EH (cell line): ENCODE measurements around the gene RALY.
A peak's percentile ranks its signal among the peaks of the same experiment; 100 is the strongest.
"Not testable (repeated sequence)": the region's sequence is repeated elsewhere in the genome, so short reads cannot be mapped to it uniquely, and the experiment has no call there.

ENCODE experiments used
- DNase-seq: peaks from one replicate; pipeline ENCODE4 v3.0.0-alpha.2; 2015; ENCODE audit warnings: low read depth

The RALY gene

DNA sequence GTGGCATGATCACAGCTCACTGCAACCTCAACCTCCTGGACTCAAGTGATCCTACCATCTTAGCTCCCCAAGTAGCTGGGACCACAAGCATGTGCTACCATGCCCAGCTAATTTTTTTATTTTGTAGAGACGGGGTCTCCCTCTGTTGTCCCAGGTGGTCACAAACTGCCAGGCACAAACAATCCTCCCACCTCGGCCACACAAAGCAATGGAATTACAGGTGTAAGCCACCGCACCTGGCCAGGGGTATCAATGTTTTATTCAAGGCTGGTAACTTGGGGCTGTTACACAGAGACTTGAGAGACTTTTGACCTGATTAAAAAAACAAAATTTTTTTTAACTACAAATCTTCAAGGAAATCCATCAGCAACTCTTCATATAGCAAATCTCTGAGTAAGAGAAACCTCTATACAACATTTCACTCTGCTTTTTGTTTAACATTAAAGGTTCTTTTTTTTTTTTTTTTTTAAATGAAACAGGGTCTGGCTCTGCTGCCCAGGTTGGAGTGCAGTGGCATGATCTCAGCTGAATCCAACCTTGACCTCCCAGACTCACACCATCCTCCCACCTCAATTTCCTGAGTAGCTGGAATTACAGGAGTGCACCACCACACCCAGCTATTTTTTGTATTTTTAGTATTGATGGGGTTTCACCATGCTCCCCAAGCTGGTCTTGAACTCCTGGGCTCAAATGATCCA is 112.4 kb downstream of the RALY start:
- no peak for DNase-seq

DNA sequence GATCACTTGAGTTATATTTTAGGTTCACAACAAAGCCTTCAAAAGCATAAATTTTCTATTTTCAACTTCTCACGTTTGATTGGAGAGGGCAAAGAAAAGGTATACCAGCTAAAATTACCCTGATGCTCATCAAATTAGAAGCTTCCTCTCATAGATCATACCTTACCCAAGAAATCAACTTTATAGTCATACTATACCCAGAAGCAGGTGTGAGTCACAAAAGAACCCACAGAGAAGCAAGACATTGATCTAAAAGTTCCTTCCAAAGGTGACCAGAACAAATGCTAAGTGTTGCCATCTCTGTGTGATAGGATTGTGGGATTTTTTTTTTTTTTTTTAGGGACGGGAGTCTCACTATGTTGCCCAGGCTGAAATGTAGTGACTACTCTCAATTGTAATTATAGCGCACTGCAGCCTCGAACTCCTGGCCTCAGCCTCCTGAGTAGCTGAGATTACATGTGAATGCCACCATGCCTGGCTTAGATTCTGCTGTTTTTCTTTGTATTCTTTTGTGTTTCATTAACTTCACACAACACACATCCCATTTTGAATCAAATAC is 115.0 kb downstream of the RALY start:
- no peak for DNase-seq

DNA sequence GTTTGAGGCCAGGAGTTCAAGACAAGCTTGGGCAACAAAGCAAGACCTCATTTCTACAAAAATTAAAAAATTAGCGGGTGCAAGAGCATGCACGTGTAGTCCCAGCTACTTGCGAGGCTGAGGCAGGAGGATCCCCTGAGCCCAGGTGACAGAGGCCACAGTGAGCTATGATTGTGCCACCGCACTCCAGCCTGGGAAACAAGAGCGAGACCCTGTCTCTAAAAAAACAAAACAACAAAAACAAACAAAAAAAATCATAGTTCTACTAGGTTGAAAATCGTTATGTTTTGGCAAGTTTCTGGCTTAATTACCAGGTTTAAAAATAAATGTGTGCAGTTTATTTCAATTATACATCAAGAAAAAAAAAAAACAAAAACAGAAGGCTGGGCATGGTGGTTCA is 115.7 kb downstream of the RALY start:
- DNase-seq: no peak

DNA sequence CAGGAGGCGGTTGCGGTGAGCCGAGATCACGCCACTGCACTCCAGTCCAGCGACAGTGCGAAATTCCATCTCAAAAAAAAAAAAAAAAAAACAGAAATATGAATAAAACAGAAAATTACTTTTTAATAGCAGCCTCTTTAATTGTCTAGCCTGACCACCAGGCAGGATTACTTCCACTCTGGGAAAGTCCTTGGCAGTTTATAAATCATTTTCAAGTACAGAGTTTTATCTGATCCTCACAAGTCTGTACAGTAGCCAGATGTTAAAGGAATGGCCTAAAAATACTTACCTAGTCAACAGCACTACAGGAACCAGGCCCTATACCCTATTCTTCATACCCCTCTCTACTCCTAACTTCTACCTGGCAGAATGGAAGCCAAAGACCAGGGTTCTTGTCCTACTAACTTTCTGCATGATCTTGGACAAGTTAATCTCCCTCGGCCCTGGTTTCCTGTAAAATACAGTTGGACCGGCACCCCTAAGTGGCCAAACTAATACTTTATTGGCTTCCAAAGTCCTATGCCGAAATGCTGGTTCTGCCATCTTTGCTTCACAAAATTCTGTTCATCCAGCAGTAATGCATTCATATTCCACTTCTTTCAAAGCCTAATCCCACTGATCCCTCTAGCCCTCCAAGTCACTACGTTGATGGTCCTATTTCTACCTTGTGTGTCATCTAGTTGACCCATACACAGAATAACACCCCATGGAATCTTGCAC is 116.5 kb downstream of the RALY start:
- DNase-seq: no peak

DNA sequence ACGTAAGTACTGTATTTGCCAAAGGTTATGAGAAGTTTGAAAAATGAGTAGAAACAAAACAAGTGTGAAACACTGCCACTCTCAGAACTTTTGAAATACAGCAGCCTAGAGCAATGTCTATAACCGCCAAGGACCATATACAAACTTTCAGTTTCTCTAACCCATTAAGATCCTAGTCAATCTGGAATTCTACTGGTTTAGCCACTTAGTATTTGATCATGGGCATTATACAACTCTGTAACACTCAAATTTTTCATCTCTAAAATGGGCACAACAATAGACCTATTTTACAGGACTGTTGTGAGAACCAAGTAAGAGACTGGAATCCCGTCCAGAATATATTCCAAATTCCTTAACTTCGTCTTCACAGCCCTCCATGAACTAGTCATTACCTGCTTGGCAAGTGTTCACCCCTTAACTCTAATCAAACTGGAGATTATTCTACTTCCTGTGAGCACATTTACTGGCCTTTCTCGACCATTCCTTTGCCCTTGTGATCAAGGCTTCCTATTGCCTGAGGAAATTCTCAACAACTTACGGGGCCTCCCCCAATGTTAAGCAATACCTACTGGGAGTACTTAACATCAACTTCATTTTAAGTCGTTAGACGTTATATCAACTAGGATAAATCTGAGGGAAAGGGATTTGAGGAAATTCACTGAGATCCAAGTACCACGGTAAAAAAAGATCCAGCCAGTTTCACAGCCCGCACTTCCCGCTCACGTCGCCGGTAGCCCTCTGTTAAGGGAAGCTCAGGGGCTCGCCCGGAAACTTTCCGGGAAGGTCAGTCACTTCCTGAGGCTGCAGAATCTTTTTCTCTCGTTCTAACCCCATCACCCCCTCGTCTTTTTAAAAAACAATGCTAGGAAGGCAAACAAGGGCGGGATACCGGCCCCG is 117.3 kb downstream of the RALY start:
- DNase-seq: peak; percentile 80

DNA sequence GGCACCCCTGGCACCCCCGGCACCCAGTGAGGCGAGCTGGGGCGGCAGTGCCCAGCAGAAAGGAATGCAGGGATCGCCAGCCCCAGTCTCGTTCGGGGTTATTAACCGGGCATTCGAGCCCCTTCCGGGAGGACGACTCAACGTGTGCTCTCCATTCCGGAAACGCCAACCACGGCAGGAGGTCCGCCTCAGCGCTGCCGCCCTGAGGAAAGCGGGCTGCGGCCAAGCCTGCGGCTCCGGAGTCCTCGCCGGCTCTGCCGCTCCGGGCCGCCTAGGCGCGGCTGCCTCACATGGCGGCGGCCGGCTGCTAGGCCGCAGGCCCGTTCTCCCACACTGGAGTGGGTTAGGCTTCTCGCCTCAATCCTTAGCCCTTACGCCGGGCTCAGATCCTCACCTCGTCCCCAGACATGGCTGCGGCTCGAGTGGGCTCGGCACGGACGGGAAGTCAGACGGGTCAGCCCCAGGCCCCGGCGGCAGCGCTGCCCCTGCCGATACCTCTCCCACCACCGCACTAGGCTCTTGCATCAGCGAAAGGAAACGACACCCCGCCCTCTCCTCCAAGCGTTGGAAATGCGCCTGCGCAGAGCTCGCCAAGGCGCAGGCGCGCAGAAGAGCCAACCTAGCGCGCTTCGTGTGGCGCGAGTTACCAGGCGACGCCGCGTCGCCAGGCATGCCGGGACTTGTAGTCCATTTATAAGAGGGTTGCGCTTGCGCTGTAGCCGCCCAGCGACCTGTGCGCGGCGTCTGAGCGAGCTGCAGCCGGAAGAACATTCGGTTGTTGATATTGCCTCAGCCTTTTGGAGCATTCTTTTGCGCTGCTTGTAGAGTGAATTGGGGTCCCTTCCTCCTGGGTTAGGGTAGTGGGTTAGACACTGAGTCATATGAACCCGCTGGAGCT is 118.2 kb downstream of the RALY start, which contains the start of gene EIF2S2:
Gene EIF2S2 (minus strand): TSS at position 542 of the 898 bp plus-strand sequence. CDS start 133 bp downstream, at position 409.
- DNase-seq: peak; percentile 98

DNA sequence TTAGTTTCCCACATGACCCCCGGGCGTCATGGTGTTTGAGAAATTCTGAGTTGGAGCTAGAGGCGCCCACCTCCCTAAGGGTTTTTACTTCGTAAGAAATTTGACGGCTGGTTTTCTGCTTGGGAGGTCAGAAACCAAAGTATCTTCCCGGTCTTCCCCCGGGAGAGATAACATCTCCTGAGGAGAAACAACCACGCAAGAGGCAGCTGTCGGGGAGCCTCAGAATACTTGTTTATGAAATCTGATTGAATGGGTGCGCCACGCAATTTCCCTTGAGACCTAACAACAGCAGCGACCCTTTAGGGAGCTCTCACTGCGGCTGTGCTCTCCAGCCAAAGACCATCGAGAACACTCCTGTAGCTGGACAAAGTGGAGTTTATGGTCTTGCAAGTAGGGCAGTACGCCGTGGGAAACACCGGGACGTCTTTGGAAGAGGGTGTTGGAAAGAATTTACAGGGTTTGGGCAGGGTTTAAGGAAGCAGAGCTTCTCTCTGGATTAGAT is 118.9 kb downstream of the RALY start:
- DNase-seq: peak; percentile 54

DNA sequence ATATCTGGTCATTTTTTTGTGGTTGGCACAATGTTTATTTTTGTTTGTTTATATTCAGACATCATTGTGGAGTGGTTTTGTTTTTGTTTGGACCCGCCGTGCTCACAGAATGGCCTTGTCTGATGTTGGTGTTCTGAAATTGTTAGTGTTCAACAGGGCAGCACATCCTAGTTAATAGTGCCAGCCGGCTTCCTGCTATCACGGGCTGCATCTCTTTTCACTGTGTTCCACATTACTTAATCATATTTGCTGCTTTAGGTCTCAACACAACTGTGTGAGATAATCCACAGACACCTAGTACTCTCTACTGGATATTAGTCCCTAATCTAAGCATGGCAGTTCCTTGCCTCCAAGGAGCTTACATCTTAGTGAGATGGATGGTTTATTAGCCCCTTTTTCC is 121.1 kb downstream of the RALY start:
- DNase-seq: no peak

DNA sequence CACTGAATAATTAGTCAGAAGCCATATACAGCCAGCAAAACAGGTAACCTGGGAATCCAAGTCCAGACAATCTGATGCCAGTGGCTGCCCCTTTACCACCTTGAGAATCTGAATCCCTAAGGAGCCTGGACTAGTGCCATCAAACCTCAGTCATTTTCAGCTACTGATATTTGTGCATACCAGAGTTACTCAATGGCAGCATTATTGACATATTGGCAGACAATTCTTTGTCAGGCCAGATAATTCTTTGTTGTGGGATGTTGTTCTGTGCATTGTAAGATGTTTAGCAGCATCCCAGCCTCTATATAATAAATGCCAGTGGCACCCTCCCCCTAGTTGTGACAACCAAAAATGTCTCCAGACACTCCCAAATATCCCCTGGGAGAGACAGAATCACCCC is 121.5 kb downstream of the RALY start:
- no peak for DNase-seq

DNA sequence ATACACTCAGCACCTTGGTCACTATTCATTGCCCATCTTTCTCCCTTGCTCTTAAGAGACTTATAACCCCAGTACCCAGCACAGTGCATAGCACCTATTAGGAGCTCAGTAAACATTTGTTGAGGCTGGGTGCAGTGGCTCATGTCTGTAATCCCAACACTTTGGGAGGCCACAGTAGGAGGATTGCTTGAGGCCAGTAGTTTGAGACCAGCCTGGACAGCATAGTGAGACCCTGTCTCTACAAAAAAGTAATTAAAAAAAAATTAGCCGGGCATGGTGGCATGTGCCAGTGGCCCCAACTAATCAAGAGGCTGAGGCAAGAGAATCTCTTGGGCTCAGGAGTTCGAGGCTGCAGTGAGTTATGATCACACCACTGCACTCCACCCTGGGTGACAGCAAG is 126.5 kb downstream of the RALY start:
- no peak for DNase-seq

DNA sequence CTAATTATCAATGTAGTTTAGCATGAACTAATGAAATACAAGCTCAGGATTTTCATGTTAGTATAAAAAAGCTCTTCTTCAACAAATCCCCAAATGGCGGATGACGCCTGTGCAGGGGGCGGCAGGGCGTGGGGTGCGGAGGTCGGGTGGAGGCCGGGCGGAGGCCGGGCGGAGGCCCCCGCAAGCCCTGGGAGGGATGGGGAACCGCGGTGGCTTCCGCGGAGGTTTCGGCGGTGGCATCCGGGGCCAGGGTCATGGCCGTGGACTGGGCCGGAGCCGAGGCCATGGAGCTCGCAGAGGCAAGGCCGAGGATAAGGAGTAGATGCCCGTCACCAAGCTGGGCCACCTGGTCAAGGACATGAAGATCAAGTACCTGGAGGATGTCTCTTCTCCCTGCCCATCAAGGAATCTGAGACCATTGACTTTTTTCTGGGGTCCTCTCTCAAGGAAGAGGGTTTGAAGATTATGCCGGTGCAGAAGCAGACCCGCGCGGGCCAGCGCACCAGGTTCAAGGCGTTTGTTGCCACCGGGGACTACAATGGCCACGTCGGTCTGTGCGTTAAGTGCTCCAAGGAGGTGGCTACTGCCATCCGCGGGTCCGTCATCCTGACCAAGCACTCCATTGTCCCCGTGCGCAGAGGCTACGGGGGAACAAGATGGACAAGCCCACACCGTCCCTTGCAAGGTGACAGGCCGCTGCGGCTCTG is 128.7 kb downstream of the RALY start:
- no peak for DNase-seq

DNA sequence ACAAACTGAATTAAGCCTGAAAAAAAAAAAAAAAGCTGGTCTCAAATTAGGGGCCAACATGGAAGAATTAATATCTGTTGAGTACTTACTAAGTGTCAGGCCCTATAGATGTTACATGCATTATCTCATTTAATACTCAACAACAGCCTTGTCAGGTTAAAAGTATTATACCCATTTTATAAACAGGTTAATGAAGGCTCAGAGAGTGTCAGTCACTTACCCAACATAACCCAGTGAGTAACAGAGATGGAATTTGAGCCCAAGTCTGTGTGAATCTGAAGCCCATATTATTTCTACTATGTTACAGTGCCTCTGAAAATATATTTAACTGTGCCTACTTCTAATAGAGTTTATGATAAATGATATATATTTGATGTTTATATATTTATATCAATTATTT is 129.6 kb downstream of the RALY start:
- DNase-seq: no peak

DNA sequence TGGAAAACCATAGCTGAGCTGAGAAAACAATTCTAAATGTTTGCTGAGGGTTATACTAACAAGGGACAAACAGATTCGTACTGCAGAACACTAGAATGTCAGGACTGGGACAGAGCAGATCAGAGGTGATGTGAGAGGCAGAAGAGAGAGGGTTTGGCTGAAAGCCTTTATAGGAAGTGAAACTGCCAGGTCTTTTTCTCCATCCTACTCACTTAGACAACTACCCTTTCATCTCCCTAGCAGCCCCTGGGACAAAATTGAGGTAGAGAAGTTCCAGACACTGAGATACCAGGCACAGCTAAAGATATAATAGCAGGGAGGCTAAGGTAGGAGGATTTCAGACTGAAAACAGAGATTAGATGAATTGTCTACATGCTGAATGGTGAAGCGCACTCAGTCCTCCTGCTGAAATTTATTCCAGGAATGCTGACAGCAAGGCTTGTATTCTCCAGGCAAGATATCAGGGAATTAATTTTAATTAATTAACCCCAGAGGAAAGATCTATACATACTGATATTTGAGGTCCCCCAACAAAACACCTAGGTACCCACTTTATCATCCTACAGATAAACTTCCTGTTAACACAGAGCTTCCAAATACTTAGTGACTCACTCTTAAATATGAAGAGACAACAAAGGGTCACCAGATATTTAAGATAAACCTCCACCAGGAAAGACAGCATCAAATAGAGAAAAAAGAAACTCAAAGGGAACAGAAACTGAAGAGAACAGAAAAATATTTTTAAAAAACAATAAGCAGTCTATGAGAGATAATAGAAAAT is 130.9 kb downstream of the RALY start:
- no peak for DNase-seq

DNA sequence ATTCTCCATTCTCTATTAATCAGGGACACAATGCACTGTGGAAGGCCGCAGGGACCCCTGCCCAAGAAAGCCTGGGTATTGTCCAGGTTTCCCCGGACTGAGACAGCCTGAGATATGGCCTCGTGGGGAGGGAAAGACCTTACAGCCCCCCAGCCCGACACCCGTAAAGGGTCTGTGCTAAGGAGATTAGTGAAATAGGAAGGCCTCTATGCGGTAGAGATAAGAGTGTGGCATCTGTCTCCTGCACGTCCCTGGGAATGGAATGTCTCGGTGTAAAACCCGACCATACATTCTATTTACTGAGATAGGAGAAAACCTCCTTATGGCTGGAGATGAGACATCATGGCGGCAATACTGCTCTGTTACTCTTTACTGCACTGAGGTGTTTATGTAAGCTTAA is 134.1 kb downstream of the RALY start:
- no peak for DNase-seq

DNA sequence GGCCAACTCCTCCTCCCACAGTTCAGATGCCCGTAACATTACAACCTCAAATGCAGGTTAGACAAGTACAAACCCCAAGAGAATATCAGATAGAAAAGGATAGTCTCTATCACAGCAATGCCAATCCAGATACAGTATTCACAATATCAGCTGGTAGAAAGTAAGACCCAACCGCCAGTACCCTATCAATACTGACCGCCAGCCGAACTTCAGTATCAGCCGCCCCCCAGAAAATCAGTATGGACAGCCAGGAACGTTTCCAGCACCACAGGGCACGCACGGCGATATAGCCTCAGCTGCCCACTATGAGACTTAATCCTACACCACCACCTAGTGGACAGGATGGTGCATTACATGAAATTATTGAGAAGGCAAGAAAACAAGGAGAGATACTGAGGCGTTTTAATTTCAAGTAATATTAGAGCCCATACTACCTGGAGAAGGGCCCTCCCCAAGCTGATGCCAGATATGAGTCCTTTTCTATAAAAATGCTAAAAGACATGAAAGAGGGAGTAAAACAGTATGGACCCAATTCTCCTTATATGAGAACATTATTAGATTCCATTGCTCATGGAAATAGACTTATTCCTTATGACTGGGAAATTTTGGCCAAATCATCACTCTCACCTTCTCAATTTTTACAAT is 135.9 kb downstream of the RALY start:
- peak; percentile 75 for DNase-seq

DNA sequence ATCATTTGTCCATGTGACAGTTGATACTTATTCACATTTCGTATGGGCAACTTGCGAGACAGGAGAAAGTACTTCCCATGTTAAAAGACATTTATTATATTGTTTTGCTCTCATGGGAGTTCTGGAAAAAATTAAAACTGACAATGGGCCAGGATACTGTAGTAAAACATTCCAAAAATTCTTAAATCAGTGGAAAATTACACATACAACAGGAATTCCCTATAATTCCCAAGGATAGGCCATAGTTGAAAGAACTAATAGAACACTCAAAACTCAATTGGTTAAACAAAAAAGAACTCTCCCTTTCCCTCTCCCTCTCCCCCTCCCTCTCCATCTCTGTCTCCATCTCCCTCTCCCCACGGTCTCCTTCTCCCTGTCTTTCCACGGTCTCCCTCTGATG is 137.8 kb downstream of the RALY start:
- DNase-seq: peak; percentile 60

DNA sequence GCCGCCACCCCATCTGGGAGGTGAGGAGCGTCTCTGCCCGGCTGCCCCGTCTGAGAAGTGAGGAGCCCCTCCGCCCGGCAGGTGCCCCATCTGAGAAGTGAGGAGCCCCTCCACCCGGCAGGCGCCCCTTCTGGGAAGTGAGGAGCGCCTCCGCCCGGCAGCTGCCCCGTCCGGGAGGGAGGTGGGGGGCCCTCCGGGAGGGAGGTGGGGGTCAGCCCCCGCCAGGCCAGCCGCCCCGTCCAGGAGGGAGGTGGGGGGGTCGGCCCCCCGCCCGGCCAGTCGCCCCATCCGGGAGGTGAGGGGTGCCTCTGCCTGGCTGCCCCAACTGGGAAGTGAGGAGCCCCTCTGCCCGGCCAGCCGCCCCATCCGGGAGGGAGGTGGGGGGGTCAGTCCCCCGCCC is 138.8 kb downstream of the RALY start:
- not testable (repeated sequence) for DNase-seq

DNA sequence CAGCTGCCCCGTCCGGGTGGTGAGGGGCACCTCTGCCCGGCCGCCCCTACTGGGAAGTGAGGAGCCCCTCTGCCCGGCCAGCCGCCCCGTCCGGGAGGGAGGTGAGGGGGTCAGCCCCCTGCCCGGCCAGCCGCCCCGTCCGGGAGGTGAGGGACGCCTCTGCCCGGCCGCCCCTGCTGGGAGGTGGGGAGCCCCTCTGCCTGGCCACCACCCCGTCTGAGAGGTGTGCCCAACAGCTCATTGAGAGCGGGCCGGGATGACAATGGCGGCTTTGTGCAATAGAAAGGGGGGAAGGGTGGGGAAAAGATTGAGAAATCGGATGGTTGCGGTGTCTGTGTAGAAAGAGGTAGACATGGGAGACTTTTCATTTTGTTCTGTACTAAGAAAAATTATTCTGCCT is 139.2 kb downstream of the RALY start:
- not testable (repeated sequence) for DNase-seq

DNA sequence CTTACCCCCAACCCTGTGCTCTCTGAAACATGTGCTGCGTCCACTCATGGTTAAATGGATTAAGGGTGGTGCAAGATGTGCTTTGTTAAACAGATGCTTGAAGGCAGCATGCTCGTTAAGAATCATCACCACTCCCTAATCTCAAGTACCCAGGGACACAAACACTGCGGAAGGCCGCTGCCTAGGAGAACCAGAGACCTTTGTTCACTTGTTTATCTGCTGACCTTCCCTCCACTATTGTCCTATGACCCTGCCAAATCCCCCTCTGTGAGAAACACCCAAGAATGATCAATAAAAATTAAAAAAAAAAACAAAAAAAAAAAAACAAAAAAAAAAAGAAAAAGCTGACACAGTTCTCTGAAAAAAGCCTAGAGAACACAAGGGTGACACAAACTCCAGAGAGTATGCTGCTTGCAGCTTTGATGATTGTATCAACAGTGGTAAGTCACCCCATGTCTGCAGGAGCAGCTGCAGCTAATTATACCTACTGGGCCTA is 139.7 kb downstream of the RALY start:
- not testable (repeated sequence) for DNase-seq
